ENCODE measurements around the gene MOB3B.
"Not testable (repeated sequence)": the region's sequence is repeated elsewhere in the genome, so short reads cannot be mapped to it uniquely, and the experiment has no call there.

MOB3B gene

DNA sequence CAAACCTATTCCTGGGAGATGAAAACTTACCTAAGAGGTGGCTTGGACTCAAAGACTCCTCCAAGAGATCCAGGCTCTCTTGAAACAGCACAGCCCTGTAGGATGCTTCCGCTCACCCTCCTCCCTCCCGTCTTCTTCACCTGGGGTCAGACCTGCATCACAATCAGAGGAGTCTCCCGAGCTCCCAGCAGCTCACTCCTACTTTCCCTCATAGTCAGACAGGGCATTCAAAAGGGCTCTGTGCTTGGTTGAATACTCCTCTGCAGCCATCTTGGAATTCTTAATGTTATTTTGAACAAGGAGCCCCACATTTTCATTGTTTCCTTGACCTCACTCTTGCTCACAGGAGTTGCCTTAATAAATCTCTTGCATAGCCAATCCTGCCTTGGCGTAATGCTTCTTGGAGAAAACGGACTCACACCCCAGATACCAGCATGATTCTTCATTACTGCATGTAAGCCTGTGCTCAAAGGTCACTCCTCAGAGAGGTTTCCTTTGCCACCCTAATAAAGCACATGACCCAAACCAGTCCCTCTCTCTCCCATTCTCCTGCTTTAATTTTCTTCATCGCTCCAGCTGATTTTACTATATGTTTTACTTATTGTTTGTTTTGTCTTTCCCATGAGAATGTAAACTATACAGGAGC is 52.6 kb downstream of the MOB3B start:
- no peak for DNase-seq (ENCODE audit: low read depth in 2 of 2)

DNA sequence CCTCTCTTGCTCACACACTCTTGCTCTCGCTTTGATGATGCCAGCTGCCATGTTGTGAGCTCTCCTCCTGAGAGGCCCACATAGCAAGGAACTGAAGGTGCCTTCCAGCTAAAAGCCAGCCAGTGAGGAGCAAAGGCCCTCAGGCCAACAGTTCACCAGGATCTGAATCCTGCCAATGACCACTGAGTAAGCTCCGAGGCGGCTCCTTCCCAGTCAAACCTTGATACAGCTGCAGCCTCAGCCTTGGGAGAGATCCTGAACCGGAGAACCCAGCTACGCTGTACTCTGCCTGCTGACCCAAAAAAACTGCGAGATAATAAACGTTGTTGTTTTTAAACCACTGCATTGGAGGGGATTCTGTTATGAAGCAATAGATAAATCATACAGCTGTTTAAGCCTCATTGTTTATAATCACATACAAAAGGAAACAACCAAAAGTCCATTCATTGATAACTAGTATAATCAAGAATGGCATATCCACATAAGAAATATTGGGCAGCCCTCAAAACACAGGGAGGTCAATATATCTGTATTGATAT is 54.5 kb downstream of the MOB3B start:
- DNase-seq (ENCODE audit: low read depth in 2 of 2), result no peak

- DNase-seq (ENCODE audit: low read depth in 2 of 2), result no peak
Measured at GRCh38 chr9:27474305-27474704, 55.3 kb downstream of the MOB3B start.

- DNase-seq (ENCODE audit: low read depth in 2 of 2), result no peak
Measured at GRCh38 chr9:27473111-27473529, 56.5 kb downstream of the MOB3B start.

DNA sequence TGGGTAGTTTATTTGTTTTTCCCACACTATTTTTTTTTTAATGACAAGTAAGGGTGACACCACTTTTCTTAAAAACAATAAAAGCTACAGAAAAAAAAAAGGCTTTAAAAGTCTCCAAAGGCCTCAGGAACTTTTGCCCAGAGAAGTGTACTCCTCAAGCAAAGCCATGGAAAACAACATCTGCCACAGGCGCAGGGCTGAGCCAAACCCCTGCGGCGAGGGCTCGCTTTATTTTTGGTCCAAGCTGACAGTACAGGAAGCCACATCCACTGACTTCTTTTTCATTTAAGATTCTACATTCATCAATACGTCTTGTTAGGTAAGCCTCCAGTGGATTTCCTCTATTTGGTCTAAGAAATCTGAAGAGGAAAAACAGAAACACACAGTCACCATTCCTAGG is 57.4 kb downstream of the MOB3B start:
- no peak for DNase-seq (ENCODE audit: low read depth in 2 of 2)

- no peak for DNase-seq (ENCODE audit: low read depth in 2 of 2)
Measured at GRCh38 chr9:27471789-27472188, 57.8 kb downstream of the MOB3B start.

DNA sequence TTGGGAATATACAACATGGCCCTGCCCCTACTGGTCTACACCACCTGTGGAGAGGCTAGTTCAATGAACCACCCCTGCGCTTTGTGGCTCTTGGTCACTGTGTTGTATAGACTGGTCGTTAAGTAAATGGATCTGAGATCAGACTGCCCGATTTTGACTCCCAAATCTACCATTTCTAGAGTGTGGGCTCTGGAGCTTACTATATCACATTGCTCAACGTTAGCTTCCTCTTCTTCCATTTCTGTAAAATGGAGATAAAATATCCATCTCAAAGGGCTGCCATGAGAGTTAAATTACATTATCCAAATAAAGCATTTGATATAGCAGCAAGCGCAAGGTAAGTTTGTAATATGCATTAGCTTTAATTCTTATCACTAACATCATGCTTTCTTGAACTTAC is 58.2 kb downstream of the MOB3B start:
- DNase-seq (ENCODE audit: low read depth in 2 of 2), result no peak

GRCh38 chr9:27470291-27470856 is 59.2 kb downstream of the MOB3B start:
- no peak for DNase-seq (ENCODE audit: low read depth in 2 of 2)

GRCh38 chr9:27469550-27469949 is 60.1 kb downstream of the MOB3B start:
- no peak for DNase-seq (ENCODE audit: low read depth in 2 of 2)

GRCh38 chr9:27468462-27469110 is 61.0 kb downstream of the MOB3B start:
- no peak for DNase-seq (ENCODE audit: low read depth in 2 of 2)

GRCh38 chr9:27468000-27468399 is 61.6 kb downstream of the MOB3B start:
- no peak for DNase-seq (ENCODE audit: low read depth in 2 of 2)

GRCh38 chr9:27467486-27467885 is 62.1 kb downstream of the MOB3B start:
- no peak for DNase-seq (ENCODE audit: low read depth in 2 of 2)

DNA sequence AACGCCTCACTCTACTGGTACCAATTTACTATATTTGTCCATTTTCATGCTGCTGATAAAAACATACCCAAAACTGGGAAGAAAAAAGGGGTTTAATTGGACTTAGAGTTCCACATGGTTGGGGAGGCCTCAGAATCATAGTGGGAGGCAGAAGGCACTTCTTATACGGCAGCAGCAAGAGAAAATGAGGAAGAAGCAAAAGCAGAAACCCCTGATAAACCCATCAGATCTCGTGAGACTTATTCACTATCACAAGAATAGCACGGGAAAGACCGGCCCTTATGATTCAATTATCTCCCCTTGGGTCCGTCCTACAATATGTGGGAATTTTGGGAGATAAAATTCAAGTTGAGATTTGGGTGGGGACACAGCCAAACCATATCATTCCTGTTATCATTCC is 63.1 kb downstream of the MOB3B start:
- DNase-seq (ENCODE audit: low read depth in 2 of 2), result not testable (repeated sequence)

DNA sequence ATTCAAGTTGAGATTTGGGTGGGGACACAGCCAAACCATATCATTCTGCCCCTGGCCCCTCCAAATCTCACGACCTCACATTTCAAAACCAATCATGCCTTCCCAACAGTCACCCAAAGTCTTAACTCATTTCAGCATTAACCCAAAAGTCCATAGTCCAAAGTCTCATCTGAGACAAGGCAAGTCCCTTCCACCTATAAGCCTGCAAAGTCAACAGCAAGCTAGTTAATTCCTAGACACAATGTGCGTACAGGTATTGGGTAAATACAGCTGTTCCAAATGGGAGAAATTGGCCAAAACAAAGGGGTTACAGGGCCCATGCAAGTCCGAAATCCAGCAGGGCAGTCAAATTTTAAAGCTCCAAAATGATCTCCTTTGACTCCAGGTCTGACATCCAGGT is 64.7 kb downstream of the MOB3B start:
- not testable (repeated sequence) for DNase-seq (ENCODE audit: low read depth in 2 of 2)

- DNase-seq (ENCODE audit: low read depth in 2 of 2), result no peak
Measured at GRCh38 chr9:27462846-27463245, 66.8 kb downstream of the MOB3B start.

DNA sequence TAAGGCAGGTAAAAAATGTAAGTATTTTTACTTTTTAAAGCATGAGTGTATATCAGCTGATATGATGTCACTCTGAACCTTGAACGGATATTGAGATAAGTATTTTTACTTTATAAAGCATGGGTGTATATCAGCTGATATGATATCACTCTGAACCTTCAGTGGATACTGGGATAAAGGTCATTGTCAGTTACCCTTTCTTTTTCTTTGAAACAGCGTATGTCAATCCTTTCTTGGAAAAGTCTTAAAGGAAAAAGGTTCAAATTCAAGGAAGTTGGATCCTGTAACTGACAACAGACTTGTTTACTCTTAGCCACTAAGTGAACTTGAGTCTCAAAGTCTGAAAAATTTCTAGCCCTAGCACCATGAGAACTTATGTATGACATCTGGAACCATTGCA is 67.2 kb downstream of the MOB3B start:
- DNase-seq (ENCODE audit: low read depth in 2 of 2), result no peak

GRCh38 chr9:27460226-27461023 is 69.2 kb downstream of the MOB3B start:
- DNase-seq (ENCODE audit: low read depth in 2 of 2), result no peak

GRCh38 chr9:27457445-27457844 is 72.2 kb downstream of the MOB3B start:
- DNase-seq (ENCODE audit: low read depth in 2 of 2), result no peak

DNA sequence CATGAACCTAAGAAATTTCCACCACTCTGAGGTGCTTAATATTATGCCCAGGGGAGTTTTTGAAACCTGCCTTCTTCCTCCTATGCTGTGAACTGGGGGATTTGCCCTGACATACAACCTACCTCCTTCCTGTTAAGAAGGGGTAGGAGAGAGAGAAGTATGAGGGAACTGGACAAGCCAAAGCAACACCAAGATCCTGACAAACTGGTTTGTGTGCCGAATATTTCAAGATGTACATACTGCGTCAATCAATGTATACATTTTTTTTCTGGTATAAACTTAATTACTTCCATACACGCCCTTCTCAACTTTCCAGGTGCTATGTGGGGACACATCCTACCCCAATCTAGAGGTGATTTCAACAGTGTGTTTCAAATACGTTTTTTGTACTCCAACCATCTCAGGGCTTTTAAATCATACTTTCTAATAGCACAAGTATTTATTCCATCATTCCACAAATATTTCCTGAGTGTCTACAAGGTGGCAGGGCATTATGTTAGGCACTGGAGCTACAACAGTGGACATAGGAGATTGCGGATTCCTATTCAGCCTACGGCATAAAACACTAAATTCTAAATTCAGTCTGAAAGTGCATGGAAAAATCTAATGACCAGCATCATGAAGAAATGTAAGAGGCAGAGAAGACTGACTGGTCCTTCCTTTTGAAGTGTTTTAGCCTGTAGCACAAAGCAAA is 75.6 kb downstream of the MOB3B start:
- no peak for DNase-seq (ENCODE audit: low read depth in 2 of 2)

GRCh38 chr9:27451207-27451797 is 78.3 kb downstream of the MOB3B start:
- no peak for DNase-seq (ENCODE audit: low read depth in 2 of 2)

GRCh38 chr9:27450752-27451151 is 78.9 kb downstream of the MOB3B start:
- DNase-seq (ENCODE audit: low read depth in 2 of 2), result no peak

Data from stimulated activated CD4-positive, alpha-beta T cell treated with anti-CD3 and anti-CD28 coated beads, Interleukin-12 subunit alpha, Interleukin-12 subunit beta, amount 100 ng/mL, for 24 hours (primary cell).